GM18520 (cell line): ENCODE data around the gene MBOAT7.
A peak's percentile ranks its signal among the peaks of the same experiment; 100 is the strongest.

Source experiments
- ATAC-seq: cut with Tn5 transposase; IDR thresholded peaks from one replicate; pipeline ENCODE4 v1.9.1; 2021; ENCODE audit not compliant: unreplicated experiment

MBOAT7 gene

DNA sequence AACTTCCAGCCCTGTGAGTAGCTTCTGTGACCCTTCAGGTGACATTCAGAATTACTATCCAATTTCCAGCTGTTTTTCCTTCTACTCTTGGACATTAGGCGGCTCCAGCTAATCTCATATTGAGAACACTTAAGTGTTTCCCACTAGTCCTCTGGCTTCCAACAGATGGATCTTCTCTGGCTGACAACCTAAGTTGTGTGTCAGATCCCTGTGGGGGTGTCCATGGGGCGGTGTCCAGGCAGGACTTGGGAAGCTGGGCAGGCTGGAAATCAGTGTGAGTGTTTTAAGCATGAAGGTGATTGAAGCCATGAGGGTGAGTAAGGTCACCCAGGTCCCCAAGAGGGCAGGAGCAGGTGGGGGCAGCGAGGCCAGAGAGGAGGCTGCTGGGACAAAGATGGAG is 41.7 kb downstream of the MBOAT7 start:
- ATAC-seq = no peak

DNA sequence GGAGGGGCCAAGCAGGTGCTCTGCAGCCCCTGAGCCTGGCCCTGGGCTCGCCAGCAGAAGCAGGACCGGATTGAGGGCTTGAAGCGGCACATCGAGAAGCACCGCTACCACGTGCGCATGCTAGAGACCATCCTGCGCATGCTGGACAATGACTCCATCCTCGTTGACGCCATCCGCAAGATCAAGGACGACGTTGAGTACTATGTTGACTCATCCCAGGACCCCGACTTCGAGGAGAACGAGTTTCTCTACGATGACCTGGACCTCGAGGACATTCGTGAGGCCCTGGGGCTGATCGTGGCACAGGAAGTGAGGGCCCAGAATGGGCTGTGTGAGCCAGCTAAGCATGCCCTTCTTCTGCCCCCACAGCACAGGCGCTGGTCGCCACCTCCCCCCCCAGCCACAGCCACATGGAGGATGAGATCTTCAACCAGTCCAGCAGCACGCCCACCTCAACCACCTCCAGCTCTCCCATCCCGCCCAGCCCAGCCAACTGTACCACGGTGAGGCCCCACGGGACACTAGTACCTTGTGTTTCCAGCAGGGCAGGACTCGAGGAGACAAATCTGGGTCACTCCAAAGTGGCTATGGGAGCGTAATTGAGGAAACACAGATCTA is 43.7 kb downstream of the MBOAT7 start:
- no peak for ATAC-seq

DNA sequence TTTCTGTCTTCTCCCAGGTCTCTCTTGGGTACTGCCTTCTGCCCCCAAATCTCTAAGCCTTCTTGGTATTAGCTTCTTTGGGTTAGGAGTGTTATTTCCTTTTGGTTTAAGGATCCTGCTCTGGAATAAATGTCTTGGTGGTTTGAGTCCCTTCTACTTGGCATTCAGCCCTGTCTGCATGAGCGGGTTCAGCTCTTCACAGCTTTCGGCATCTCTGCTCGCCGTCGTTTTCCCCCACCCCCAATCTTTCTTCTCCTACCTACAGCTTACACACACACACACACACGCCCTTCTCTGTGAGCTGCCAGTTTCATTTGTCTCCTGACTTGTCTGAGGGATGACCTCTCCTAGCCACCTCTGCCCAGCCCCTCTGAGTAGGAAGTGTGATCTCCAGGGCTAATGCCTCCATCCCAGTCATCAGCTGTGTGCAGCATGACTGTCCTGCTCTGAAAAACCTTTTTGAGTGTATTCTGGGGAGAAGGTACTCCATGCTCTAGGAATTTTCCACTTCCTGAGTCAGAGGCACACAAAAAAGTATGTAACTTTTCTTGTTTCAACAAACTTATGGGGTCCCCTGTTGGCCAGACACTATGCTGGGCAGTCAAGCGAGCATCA is 47.1 kb downstream of the MBOAT7 start:
- ATAC-seq = no peak

DNA sequence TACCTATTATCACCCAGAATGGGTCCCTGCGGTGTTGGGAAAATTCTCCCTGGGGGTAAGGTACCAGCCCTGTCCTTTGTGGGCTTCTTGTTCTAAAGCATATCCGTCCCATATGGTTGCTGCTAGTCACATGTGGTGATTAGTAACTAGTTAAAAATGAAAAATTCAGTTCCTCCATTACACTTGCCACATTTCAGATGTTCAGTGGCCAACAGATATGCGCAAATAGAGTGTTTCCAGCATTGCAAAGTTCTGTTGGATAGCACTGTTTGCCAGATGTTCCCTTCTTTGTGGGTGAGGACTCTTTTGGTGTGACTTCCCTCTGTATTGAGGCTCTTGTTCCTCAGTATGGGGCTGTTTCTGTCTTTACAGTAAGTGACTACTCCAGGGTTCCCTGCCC is 48.0 kb downstream of the MBOAT7 start:
- ATAC-seq = no peak

DNA sequence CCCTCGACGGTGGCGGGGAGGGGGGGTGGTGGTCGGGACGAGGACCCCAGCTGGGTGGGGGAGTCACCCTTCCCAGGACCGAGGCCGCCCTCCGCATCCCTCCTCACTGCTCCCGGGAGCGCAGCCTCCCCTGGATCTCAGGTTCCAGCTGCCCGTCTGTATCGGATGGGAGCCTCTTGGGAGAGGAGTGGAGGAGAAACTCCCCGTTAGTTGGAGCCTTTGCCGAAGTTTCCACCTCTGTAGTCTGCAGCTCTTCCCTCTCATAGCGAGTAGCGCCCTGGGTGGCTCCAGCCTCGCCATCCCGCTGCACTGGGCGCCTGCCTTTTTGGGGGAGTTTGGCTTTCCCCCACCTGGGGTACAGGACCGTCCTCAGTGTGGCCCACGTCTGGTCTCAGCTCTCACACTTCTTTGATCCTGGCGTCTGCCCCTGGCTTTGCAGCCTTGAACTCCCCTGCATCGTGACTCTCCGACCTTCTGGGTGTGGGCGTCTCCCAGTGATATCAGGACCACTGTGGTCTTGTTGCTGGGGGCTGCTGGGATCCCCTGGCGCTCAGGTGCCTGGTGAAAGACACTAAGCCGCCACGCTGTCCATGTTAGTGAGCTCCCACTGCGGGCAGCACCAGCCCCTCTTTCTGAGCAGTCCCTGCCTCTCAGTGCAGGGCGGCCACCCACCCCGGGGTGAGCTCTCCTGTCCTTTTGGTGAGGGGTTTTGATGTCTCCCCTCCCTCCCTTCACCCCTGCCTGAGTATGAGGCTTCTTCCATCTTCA is 50.7 kb downstream of the MBOAT7 start:
- no peak for ATAC-seq

DNA sequence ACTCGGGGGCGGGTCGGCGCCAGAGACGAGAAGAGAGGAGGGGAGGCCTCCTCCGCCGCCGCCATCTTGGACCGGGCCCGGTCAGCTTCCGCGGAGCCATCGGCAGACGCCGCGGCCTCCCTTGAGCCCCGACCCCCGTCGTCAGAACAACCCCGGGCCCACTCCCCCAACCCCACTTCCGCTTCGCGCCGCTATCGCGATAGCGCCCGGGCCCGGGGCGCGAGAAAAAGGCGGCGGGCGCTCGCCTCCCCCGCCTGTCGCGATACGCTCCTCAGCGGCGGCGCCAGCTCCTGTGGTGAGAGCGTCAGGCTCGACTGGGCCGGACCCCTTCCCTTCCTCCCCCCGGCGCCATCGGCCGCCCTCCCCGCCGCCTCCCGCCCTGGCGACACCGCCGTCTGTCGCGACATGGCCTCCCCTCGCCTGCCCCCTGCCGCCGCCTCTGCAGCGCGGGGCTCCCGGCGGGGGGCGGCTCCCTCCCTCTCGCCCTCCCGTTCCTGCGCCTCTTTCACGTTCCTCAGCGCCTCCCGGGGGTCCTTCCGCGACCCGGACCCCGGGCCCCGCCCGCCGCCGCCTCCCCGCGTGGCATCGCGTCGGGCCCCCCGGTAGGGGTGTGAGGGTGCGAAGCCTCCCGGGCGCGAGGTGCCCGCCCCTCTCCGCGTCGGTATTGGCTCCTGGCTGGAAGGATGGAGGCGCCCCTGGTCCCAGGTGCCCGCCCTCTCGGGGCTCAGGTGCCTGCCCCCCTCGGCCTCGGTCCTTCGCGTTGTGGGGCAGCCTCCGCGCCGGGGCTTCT is 51.5 kb downstream of the MBOAT7 start, which contains the start of gene CNOT3:
Gene CNOT3, plus strand, starts transcription at position 64 of the 790 bp plus-strand sequence. CDS start 5,217 bp downstream, outside the sequence.
- no peak for ATAC-seq

DNA sequence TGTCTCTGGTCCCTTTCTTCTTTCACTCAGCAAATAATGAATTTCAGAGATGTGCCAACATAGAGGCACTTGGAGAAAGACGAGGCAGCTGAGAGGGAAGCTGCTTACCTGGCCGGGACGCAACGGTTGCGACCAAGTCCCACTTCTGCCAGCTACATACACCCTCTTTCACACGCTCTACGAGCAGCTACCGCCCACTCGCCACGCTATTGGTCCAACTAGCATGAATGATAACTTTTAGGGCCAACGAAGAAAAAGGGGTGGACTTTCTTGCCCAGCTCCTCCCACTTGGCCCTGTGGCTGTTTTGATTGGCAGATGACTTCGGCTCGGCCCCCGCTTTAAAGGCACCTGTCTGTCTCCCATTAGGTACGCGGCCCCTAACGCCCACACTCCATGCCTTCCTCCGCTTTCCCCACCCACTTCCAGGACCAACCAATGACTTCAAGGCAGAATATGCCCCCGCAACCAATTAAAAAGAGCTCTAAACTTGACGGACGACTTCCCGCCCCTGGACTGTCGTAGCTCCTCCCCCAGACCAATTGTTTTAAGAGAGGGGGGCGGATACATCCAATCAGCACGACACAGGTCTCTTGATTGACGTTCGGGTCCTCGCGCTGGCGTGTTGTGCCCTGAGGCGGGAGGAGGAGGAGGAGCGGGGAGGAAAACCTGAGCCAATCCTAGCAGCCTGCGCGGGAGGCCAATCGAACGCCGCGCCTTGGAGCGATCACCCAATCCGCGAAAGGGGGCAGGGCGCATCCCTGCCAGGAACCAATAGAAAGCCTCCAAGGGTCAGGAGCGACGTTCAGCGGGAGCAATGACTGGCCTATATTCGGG is 52.3 kb downstream of the MBOAT7 start:
- ATAC-seq = peak; percentile 74

DNA sequence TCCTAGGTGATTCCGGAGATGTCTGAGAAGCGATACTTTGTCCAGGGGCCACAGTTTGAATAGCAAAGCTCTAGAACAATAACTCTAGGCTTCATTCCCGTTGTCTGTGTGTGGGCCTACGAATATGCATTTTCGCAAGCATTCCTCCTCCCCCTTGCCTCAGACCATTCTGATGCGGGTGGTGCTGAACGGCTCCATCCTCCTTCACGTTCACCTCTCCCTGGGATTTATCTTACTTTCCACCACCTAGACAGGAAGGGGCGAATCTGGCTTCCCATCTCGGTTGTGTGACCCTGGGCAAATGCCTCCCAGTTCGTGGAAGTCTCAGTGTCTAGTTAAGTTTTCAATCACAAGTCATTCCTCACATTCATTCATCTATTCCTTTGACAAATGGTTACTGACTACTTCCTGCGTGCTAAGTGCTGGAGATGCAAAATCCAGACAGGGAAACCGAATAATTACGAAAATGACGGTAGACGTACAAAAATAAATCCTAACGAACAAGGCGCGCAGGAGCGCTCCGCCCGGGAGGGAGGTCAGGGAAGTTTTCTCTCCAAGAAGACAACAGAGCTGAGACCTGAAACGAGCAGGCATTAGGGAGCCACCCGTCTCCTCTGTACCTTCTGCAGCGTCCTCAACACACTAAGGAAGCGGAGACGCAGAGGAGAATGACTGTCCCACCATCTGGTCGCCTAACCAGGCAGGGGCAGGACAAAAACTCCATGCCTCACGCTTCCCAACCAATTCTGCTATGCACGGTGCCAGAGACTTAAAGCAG is 53.1 kb downstream of the MBOAT7 start:
- no peak for ATAC-seq

DNA sequence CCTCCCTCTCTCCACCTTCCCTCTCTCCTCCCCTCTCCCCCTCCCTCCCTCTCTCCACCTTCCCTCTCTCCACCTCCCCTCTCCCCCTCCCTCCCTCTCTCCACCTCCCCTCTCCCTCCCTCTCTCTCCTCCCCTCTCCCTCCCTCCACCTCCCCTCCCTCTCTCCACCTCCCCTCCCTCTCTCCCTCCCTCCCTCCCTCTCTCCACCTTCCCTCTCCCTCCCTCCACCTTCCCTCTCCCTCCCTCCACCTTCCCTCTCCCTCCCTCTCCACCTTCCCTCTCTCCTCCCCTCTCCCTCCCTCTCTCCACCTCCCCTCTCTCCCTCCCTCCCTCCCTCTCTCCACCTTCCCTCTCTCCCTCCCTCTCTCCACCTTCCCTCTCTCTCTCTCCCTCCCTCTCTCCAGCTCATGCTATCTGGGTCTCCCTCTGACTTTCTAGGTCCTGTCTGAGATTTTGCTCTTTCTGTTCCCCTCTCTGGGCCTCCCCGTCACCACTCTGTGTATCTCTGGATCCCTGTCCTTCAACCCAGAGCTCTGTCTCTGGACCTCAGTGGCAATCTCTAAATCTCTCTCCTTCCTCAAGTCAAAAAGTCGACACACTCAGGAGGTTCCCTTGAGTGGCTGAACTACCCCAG is 55.3 kb downstream of the MBOAT7 start:
- no peak for ATAC-seq

DNA sequence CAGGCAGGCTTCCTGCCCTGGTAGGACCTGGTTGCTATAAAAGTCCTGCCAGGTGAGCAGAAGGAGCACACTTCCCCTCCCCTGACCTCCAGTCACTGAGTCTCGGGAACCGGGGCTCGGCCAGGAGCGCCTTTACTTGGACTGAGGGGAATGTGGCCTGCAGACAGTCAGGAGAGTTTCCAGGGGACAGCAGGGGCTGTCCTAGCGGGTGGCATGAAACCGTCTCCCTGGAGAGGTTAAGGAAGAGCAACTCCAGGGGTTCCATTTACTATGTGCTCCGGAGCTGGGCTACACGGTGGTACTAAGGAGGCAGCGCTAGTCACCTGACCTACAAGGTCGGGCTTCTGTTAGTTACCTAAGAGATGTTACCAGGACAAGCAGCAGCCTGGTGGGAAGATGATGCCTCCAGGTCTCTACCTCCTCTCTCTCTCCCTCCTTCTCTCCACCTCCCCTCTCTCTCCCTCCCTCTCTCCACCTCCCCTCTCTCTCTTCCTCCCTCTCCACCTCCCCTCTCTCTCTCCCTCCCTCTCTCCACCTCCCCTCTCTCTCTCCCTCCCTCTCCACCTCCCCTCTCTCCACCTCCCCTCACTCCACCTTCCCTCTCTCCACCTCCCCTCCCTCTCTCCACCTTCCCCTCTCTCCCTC is 55.9 kb downstream of the MBOAT7 start:
- no peak for ATAC-seq

DNA sequence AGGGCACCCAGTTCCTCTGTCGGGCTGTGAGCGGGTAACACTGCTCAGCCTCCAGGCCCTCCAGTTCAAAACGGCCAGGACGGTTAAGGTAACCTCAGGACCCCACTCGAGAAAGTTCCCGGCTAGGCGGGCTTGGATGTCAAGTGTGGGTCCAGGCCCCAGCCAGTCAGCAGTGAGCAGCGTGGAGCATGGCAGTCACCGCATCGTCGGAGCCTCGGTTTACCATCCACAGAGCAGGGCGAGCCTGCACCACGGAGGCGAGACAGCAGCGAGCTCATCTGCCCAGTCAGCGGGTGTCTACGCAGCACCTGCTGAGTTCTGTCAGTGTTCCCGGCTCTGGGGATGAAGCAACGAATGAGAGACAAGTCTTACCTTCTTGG is 59.8 kb downstream of the MBOAT7 start:
- ATAC-seq = no peak

DNA sequence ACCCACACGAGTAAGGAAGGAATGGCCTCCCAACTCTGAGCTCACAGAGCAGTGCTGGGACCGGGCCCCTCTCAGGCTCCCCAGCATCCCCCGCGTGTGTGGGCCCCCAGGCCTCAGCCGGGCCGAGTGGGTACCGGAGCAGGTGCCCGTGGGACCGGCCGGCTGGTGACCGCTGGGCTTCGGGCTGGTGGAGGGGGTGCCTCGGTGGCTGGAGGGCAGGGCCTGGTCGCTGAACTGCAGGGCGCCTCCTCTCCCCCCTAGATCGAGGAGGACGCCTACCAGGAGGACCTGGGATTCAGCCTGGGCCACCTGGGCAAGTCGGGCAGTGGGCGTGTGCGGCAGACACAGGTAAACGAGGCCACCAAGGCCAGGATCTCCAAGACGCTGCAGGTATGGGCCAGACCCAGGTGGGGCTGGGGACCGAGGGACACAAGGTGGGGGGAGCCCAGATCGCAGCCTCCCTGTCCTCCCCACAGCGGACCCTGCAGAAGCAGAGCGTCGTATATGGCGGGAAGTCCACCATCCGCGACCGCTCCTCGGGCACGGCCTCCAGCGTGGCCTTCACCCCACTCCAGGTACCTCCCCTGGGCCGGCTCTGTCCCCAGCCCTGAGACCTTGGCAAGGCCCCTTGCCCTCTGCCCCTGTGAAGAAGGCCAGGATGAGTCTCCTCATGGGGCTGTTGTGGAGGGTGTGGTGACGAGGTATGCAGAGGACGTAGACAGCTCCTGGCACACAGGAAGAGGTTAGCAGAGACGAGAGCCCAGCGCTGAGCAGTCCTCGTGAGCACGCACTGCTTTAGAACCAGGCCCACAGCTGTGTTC is 60.4 kb downstream of the MBOAT7 start:
- no peak for ATAC-seq

DNA sequence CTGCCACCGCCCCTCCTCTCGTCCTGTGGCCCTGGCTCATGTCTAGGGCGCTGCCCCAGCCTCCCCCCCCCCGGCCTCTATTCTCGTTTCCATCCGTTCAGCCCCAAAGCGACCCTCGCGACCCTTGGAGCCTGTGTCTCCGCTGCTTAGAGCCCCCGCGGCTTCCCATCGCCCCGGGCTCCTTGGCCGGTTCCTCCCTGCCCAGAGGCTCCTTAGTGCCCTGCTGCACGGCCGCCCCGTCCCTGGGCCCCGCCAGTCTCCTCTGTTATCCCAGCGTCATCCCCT is 61.0 kb downstream of the MBOAT7 start:
- ATAC-seq = no peak

DNA sequence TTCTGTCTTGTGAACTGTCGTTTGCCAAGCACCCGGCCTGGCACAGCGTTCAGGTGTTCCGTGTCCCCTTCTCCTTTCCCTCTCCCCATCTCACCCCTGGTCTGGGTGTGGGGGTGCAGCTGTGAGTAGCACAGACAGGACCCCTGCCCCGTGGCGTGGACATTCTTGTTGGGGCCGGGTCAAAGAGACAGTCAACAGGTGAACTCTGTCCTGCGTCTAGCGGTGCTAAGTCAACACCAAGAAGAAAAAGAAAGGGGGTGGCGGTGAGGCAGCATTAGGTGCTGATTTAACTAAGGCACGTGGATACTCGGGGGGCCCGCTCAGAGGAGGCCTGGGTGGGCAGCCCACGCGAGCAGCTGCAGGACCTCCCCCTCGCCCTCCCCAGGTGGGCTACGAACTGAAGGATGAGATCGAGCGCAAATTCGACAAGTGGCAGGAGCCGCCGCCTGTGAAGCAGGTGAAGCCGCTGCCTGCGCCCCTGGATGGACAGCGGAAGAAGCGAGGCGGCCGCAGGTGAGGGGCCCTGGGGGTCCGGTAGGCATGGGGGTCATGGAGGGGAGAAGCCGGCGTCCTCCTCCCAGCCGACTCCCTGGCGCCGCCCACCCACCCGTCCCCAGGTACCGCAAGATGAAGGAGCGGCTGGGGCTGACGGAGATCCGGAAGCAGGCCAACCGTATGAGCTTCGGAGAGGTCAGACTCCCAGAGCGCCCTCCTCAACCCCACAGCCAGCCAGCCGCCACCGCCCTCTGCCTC is 61.5 kb downstream of the MBOAT7 start:
- ATAC-seq = no peak

DNA sequence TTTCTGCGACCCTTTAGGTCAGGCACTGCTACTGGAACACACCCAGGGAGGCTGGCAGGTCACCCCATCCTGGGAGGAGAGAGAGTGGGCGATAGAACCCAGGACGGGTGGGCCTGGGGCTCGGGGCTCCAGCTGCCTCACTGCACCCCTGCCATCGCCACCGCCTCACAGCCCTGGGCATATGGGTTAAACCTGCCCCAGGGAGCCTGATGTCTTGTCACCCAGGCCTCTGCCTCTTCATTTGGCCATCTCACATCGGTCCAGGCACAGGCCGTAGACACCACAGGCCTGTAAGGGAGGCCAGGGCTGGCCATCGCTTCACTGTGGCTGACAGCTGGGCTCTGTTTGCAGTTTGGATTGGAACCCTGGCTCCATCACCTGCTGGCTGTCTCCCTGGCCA is 63.7 kb downstream of the MBOAT7 start:
- no peak for ATAC-seq

DNA sequence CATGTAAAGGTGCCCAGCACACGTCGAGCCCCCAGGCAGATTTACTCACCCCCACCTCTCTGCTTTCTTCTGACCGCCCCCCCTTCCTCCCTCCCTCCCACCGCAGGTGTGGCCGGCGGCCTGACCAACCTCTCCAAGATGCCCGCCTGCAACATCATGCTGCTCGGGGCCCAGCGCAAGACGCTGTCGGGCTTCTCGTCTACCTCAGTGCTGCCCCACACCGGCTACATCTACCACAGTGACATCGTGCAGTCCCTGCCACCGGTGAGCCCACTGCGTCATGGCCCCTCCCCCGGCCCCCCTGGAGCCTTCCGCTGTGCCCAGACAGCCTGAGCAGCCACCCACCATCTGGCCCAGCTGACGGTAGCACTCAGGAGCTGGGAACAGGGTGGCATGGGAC is 65.0 kb downstream of the MBOAT7 start:
- no peak for ATAC-seq

DNA sequence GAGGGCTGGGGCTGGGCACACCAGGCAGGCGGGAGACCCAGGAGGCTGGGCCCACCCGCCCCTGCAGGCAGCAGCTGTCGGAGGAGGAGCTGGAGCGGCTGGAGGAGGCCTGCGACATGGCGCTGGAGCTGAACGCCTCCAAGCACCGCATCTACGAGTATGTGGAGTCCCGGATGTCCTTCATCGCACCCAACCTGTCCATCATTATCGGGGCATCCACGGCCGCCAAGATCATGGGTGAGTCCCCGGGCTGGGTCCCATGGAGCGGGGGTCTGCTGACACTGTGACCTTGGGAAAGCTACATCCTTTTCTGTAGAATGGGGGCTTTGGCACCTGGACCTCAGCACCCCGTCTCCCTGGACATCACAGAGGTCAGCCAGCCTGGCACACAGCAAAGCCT is 65.7 kb downstream of the MBOAT7 start:
- ATAC-seq = no peak
